GM12878 (cell line): ENCODE results near the gene FERMT2. TPM values are rescaled to one million over a fixed set of nuclear protein-coding genes. Genes with fewer than 3 reads are reported as not detected.

ENCODE experiments used
- ATAC-seq: fragments of 200-7000 bp; cut with Tn5 transposase; 3 replicates; pipeline ENCODE4 v1.9.1; 2020; ENCODE audit warnings: mild to moderate bottlenecking, moderate library complexity
- BruUV-seq: library from RNA; stranded (reverse); fragments of 400-500 nt; replicated peaks from 2 replicates; lab custom pipeline; 2021; lab: Mats Ljungman, UMichigan
- CTCF ChIA-PET: fragments of 300-600 bp; sonication (Branson Sonifier 250); formaldehyde crosslinking; extraction: SDS; loops from one replicate; lab custom pipeline; 2021; ENCODE audit warnings: inconsistent platforms; lab: Yijun Ruan, JAX
- POLR2A ChIA-PET: fragments of 350-600 bp; formaldehyde crosslinking; extraction: SDS; loops from one replicate; lab custom pipeline; 2021; ENCODE audit warnings: inconsistent platforms; lab: Charles Lee
- RAD21 ChIA-PET: fragments of 300-600 bp; sonication (Branson Sonifier 250); formaldehyde crosslinking; loops from one replicate; lab custom pipeline; 2023; ENCODE audit warnings: antibody characterized with exemption; ENCODE audit not compliant: unreplicated experiment; lab: Charles Lee
- SMC1A ChIA-PET: fragments of 300-600 bp; sonication (Branson Sonifier 250); formaldehyde crosslinking; loops from one replicate; lab custom pipeline; 2023; ENCODE audit not compliant: unreplicated experiment, uncharacterized antibody; lab: Charles Lee
- DNase-seq: peaks from one replicate; pipeline ENCODE4 v3.0.0-alpha.2; 2011; ENCODE audit warnings: low read depth, low spot score
- FAIRE-seq: peaks from 3 replicates; lab custom pipeline; 2011; peaks lifted over from hg19 to GRCh38; lab: Jason Lieb, UNC
- H2AFZ ChIP-seq: 2 replicates; pipeline ENCODE4 v1.6.0; 2011; ENCODE audit warnings: low read depth, low read length, control low read depth; ENCODE audit not compliant: control insufficient read depth
- H3K27ac ChIP-seq: 2 replicates; pipeline ENCODE4 v1.5.1; 2011; ENCODE audit warnings: control low read depth; ENCODE audit not compliant: control insufficient read depth, insufficient read depth
- H3K27me3 ChIP-seq, 2 experiments: replicated peaks in 1 of 2; 2 replicates each; pipeline versions ENCODE4 v1.6.0 to v1.6.1; 2011; ENCODE audit warnings: low read length in 1 of 2; ENCODE audit not compliant: control insufficient read depth in 2 of 2, insufficient read depth in 2 of 2
- H3K36me3 ChIP-seq, 2 experiments: 2 replicates each; pipeline ENCODE4 v1.5.1; 2011; ENCODE audit warnings: low read length in 1 of 2; ENCODE audit not compliant: control insufficient read depth in 2 of 2, insufficient read depth in 2 of 2
- H3K4me1 ChIP-seq: 2 replicates; pipeline ENCODE4 v1.6.1; 2011; ENCODE audit warnings: mild to moderate bottlenecking, low read length, moderate library complexity, mixed read lengths; ENCODE audit not compliant: control insufficient read depth, insufficient read depth
- H3K4me2 ChIP-seq: 2 replicates; pipeline ENCODE4 v1.6.0; 2011; ENCODE audit warnings: control low read depth; ENCODE audit not compliant: control insufficient read depth, insufficient read depth
- H3K4me3 ChIP-seq: fragments of 200-600 bp; sonication (generic); 2 replicates; pipeline ENCODE4 v1.5.1; 2016
- H3K79me2 ChIP-seq: 2 replicates; pipeline ENCODE4 v1.6.0; 2011; ENCODE audit warnings: low read length; ENCODE audit not compliant: control insufficient read depth, insufficient read depth
- H3K9ac ChIP-seq: 2 replicates; pipeline ENCODE4 v1.8.0; 2011; ENCODE audit warnings: low read length, control low read depth, mixed read lengths; ENCODE audit not compliant: control insufficient read depth, insufficient read depth
- H3K9me3 ChIP-seq: replicated peaks from 3 replicates; pipeline ENCODE4 v1.5.1; 2011; ENCODE audit warnings: mild to moderate bottlenecking, low read length; ENCODE audit not compliant: control insufficient read depth, insufficient read depth
- H4K20me1 ChIP-seq: 2 replicates; pipeline ENCODE4 v1.6.0; 2011; ENCODE audit not compliant: control insufficient read depth, insufficient read depth
- CTCF ChIP-seq, 3 experiments: IDR thresholded peaks in 2 of 3; conservative IDR thresholded peaks in 1 of 3; 2 replicates each; pipeline ENCODE4 v1.5.1; 2011; ENCODE audit warnings: low read depth in 3 of 3, low read length in 3 of 3, mild to moderate bottlenecking in 3 of 3, control low read depth in 2 of 3, moderate library complexity in 2 of 3, inconsistent platforms in 1 of 3, mixed read lengths in 1 of 3; ENCODE audit not compliant: control insufficient read depth in 2 of 3, insufficient read depth in 1 of 3; ENCODE audit errors: extremely low read depth in 1 of 3
- GATAD2B ChIP-seq: fragments of 450-650 bp; conservative IDR thresholded peaks from 2 replicates; pipeline ENCODE4 v1.6.1; 2017; ENCODE audit warnings: low read depth, mild to moderate bottlenecking, moderate library complexity
- PKNOX1 ChIP-seq: fragments of 450-650 bp; IDR thresholded peaks from 2 replicates; pipeline ENCODE4 v1.6.1; 2016; ENCODE audit warnings: mild to moderate bottlenecking
- PRDM15 ChIP-seq: fragments of 450-650 bp; formaldehyde crosslinking; IDR thresholded peaks from 2 replicates; pipeline ENCODE4 v1.4.0; 2020; ENCODE audit warnings: mild to moderate bottlenecking, moderate library complexity
- RAD21 ChIP-seq: IDR thresholded peaks from 2 replicates; pipeline ENCODE4 v1.6.1; 2011; ENCODE audit warnings: mild to moderate bottlenecking, low read depth, low read length, moderate library complexity; ENCODE audit not compliant: insufficient read depth
- RUNX3 ChIP-seq: IDR thresholded peaks from 2 replicates; pipeline ENCODE4 v1.6.1; 2012; ENCODE audit warnings: low read length, inconsistent platforms
- ZNF592 ChIP-seq: fragments of 450-650 bp; IDR thresholded peaks from 2 replicates; pipeline ENCODE4 v1.6.1; 2017; ENCODE audit warnings: mild to moderate bottlenecking, moderate library complexity
- WGBS: methylation state at CpG from one replicate; pipeline ENCODE4 v1.1.6; 2016; ENCODE audit warnings: low lambda C conversion rate; ENCODE audit not compliant: insufficient replicate concordance, insufficient coverage; ENCODE audit errors: missing lambda C conversion rate; 5-methylcytosine and 5-hydroxymethylcytosine counted together
- in situ Hi-C: fragments of 300-500 bp; cut with MboI; formaldehyde crosslinking; loops from 9 replicates; pipeline ENCODE4 v1.14.3; 2018; ENCODE audit warnings: mixed read lengths
- intact Hi-C: fragments of 100-400 bp; cut with micrococcal nuclease; formaldehyde crosslinking; loops from one replicate; pipeline ENCODE4 v1.14.2; 2022; ENCODE audit not compliant: unreplicated experiment
- polyA plus RNA-seq, 11 experiments: library from polyadenylated mRNA; depleted of rRNA in 4 of 11; unstranded in 6 of 11; stranded (reverse) in 5 of 11; fragments of >200 nt; fragmentation: Nextera tagmentation in 4 of 11; fragmentation: Illumina TruSeq in 1 of 11; extraction: Ambion mirVana in 4 of 11; extraction: Trizol in 1 of 11; gene quantifications; 1 replicate in 1 of 11; 2 replicates in 10 of 11; pipeline versions ENCODE4 v1.2.1 to v1.2.3, GENCODE V29; 2011 to 2016; ENCODE audit warnings: inconsistent platforms in 2 of 11, missing spikeins in 2 of 11, low read depth in 1 of 11
- total RNA-seq, 4 experiments: library from RNA; depleted of rRNA in 3 of 4; stranded (reverse); fragments of >200 nt in 3 of 4; fragmentation: Illumina TruSeq in 1 of 4; extraction: Trizol in 1 of 4; gene quantifications; 2 replicates each; pipeline versions ENCODE4 v1.2.1 to v1.2.3, GENCODE V29; 2013 to 2021

Gene FERMT2
- total and polyA plus RNA-seq, 10 of the 15 experiments (the other 5 are each of a cell fraction or from before 2014, with no cell fraction given): 4.9 to 35.5 (median 19.5) TPM

GRCh38 chr14:52951681-52952554 lies 1.1 kb upstream of the FERMT2 start:
- H3K9ac ChIP-seq: no peak overlapping the region
- DNase-seq: no peak
- peak; percentile 3; the same call in 1 of the 3 replicates for ATAC-seq
- peak overlapping the region; percentile 51; the same call in 1 of the 2 replicates for H3K4me3 ChIP-seq
- peak overlapping the region; percentile 56; the same call in 1 of the 2 replicates for H3K4me2 ChIP-seq
- H4K20me1 ChIP-seq: no peaks in the 10 kb centered on the region
- POLR2A ChIA-PET: interaction anchor here (0.8 kb wide), 1 partner anchor 33 kb away, joined by 3 read pairs; no protein-coding TSS in a partner anchor
- SMC1A ChIA-PET: interaction anchor here (1.1 to 3.9 kb wide), 9 partner anchors 9 to 127 kb away, joined by 3 to 30 read pairs (median 8); no protein-coding TSS in a partner anchor
- no peaks in the 10 kb centered on the region for H3K9me3 ChIP-seq
- H3K36me3 ChIP-seq: no peaks in the 10 kb centered on the region
- CTCF ChIA-PET: interaction anchor here (0.7 to 1.7 kb wide), 12 partner anchors 8 to 267 kb away, joined by 3 to 5 read pairs (median 3); no protein-coding TSS in a partner anchor
- no peaks in the 10 kb centered on the region for H3K79me2 ChIP-seq
- FAIRE-seq: no peak
- BruUV-seq: TSS peak; percentile 72
- RAD21 ChIA-PET: interaction anchor here (0.6 to 2.1 kb wide), 7 partner anchors 9 to 732 kb away, joined by 3 to 9 read pairs (median 4); no protein-coding TSS in a partner anchor
- no peak overlapping the region for H3K27ac ChIP-seq
- H3K27me3 ChIP-seq: peaks cover 1 to 18% of the 10 kb centered on the region in 2 experiments
- WGBS: 39% methylated on average over 15 of the region's 15 CpGs
- no peak overlapping the region for H2AFZ ChIP-seq
- TF ChIP-seq PRDM15 (CRISPR knock-in tag) (no peak), CTCF (IDR thresholded peaks at IDR 0.05 in 2 of 3, conservative IDR thresholded peaks at IDR 0.05 in 1 of 3; ENCODE audit: control insufficient read depth in 2 of 3, extremely low read depth in 1 of 3, insufficient read depth in 1 of 3, low read depth in 3 of 3, low read length in 3 of 3) (0 out of 6 replicates have a peak, but pooled peaks of 1 of the 3 experiments have one; percentile 7), ZNF592 (no peak), RAD21 (peak; percentile 13; the same call in 1 of the 2 replicates), RUNX3 (peak; percentile 14; the same call in 1 of the 2 replicates), GATAD2B (0 out of 2 replicates have a peak, but pooled peaks have one; percentile 11), PKNOX1 (peak; percentile 46)
- H3K4me1 ChIP-seq: peaks cover 3% of the 10 kb centered on the region; the same call in 1 of the 2 replicates
- in situ Hi-C loops (no loop called here), intact Hi-C loops (loop anchor here (5.0 kb wide), 1 partner anchor 35 kb away; no protein-coding TSS in a partner anchor)
